ENCODE results near the gene USP9Y. TPM values are rescaled to one million over a fixed set of nuclear protein-coding genes. Genes with fewer than 3 reads are reported as not detected.
"Not testable (repeated sequence)": the region's sequence is repeated elsewhere in the genome, so short reads cannot be mapped to it uniquely, and the experiment has no call there.

Gene USP9Y
- 10.8 and 11.5 TPM in 2 replicates for total RNA-seq (2014; rRNA removed; shearing (Covaris generic))
- polyA plus RNA-seq (2014; cell fraction: nucleus; rRNA removed) = 12.6 and 24.8 TPM in 2 replicates

- no peak for DNase-seq (ENCODE audit: extremely low read depth, low read depth)
Measured at GRCh38 chrY:12701181-12701695, at the start of gene USP9Y. TSS of gene USP9Y (plus strand) at chrY:12701231. CDS start at chrY:12709448, 8,217 bp downstream.

GRCh38 chrY:12651621-12652036, 49.4 kb upstream of the USP9Y start:
- DNase-seq (ENCODE audit: extremely low read depth, low read depth) = peak; percentile 4

- peak; percentile 9 for DNase-seq (ENCODE audit: extremely low read depth, low read depth)
Measured at GRCh38 chrY:12661745-12662681, 39.0 kb upstream of the USP9Y start.

DNA sequence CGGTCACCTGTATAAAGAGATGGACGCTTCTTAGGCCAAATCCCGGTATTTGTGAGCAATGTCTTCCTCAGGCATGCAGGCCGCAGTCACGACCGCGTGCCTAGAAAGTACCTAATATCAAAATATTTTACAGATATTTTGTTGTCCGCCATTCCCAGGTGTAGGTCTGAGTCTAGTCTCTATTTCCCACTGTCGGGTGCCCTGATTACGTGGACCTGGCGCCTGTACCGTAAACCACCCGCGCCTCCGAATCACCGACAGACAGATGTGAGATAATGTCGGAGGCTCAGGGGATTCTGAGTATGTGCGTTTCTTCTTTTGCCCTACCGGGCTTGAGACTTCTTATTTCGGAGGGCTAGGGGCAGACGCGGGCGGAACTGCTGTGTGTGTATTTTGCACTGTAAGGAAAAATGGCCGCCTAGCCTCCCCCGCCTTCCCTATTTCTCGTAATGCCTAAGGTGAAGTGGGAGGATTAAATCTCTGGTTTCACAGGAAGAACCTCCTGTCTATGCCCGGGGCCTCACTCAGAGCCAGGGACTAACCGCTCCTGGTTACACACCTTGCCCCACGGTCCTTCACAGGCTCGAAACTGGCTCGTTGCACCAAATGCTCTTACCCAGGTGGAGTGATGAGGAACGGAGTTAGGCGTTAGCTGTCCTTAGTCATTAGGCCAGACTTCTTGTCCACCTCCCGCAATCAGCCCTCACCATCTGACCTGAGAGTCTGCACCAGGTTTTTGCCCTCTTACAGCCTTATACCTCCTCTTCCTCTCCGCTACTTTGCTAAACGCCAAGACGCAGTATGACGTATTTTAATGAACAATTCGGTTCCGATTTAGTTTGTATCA, 38.1 kb upstream of the USP9Y start:
- DNase-seq (ENCODE audit: extremely low read depth, low read depth) = peak; percentile 9

GRCh38 chrY:12663845-12664244, 37.2 kb upstream of the USP9Y start:
- not testable (repeated sequence) for DNase-seq (ENCODE audit: extremely low read depth, low read depth)

GRCh38 chrY:12678111-12678510, 22.9 kb upstream of the USP9Y start:
- DNase-seq (ENCODE audit: extremely low read depth, low read depth) = no peak

DNA sequence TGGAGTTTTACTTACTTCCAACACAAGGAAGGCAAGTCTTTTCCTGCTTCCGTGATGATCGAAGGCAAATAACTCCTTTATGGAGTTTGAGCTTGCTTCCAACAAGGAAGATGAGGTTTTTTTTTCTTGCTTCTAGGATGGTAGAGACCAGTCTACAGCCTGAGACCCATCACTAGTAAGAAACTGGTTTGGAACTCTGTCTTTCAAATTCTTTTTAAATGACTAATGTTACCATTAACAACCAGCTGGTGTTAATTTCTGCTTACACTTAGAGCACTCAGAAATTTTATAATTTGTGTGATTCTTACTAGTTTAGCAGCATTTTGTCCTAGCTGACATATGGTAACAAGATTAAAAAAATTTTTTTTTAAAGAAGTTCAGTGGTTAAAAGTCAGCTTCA, 19.5 kb upstream of the USP9Y start:
- no peak for DNase-seq (ENCODE audit: extremely low read depth, low read depth)

DNA sequence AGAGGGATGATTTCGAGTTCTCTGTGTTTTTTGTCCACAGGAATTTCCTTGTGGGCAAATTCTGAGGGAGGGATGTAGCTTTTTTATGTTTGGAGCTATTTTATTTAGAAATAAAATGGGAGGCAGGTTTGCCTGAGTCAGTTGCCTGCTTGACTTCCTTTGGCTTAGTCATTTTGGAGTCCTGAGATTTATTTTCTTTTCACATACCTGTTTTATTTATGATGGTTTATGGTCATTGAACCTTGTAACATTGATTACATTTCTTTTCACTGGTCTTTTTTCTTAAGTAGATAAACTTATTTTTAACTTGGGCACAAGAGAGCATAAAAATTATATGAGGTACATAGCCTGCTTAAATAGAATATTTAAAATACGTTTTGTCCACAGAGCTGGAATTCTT, 12.7 kb upstream of the USP9Y start:
- DNase-seq (ENCODE audit: extremely low read depth, low read depth) = no peak

DNA sequence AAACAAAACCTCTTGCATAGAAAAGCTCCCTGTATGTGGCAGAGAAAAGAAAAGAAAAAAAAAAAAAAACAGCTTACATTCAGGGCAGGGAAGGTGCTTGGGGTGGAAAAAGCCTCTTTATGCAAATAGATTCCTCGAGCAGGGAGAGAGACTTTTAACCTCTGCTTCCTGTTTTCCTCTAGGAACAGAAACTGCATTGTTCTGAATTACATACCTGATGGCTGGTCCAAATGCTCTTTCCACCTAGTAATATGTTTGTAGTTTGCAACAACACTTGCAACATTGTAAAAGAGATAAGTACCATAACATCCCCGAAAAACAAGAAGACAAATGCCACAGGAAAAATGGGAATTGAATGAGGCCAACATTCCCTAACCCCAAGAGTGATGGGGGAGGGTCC, 944 bp upstream of the USP9Y start:
- no peak for DNase-seq (ENCODE audit: extremely low read depth, low read depth)

- no peak for DNase-seq (ENCODE audit: extremely low read depth, low read depth)
Measured at GRCh38 chrY:12702174-12702573, 1.1 kb downstream of the USP9Y start.

DNA sequence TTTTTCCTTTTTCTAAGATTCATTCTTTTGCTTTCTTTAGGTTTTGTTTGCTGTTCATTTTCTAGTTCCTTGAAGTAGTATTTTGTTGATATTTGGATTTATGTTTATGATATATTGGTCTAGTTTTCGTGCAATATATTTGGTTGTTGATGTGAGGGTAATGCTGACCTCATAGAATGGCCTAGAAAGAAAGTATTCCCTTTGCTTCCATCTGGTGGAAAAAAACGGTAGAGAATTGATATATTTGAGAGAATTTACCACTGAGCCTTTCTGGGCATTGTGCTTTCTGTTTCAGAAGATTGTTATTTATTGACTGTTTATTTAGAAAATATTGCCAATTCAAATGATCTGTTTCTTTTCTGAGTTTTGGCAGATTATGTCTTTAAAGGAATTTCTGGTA, 9.4 kb downstream of the USP9Y start:
- no peak for DNase-seq (ENCODE audit: extremely low read depth, low read depth)

DNA sequence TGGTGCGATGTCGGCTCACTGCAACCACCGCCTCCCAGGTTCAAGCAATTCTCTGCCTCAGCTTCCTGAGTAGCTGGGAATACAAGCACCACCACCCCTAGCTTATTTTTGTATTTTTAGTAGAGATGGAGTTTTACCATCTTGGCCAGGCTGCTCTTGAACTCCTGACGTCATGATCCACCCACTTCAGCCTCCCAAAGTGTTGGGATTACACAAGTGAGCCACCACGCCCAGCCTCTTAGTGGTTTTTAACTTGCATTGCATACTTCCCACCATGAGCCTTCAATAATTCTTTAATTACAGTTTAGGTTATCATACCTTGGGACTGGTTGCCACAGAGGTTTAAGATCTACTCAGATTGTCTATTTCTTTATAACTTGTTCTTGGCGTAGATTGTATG, 14.3 kb downstream of the USP9Y start:
- no peak for DNase-seq (ENCODE audit: extremely low read depth, low read depth)

- DNase-seq (ENCODE audit: extremely low read depth, low read depth) = no peak
Measured at GRCh38 chrY:12729746-12730145, 28.7 kb downstream of the USP9Y start.

DNA sequence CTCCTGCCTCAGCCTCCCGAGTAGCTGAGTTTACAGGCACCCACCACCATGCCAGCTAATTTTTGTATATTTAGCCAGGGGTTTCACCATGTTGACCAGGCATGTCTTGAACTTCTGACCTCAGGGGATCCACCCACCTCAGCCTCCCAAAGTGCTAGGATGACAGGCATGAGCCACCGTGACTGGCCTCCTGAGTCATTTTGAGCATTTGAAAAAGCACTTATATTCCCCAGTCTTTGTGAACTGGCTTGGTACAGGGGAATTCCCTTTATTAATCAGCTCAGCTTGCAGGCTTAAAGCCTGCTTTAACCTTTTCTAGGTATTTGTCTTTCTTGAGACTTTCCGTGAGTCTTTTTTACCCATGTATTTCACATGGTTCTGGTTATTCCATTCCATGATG, 32.6 kb downstream of the USP9Y start:
- no peak for DNase-seq (ENCODE audit: extremely low read depth, low read depth)

GRCh38 chrY:12734051-12734450, 33.0 kb downstream of the USP9Y start:
- DNase-seq (ENCODE audit: extremely low read depth, low read depth) = no peak

DNA sequence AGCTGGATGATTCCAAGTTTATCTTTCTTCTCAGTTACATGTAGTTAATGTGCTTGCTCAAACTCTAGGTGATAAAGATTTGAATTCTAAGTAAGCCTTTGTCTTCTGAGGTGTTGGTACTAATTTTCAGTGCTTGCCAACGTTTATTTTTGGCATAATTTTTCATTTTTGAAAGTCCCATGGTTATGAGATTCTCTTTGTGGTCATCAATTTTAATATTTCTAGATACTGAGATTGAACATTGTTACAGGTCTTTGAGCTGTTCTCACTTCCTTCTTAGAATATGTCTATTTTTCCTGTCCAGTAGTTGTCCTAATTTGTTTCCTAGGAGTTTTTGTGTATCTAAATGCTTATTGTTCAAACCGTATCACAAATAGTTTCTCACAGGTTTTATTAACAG, 40.4 kb downstream of the USP9Y start:
- no peak for DNase-seq (ENCODE audit: extremely low read depth, low read depth)

GRCh38 chrY:12742725-12743124, 41.7 kb downstream of the USP9Y start:
- no peak for DNase-seq (ENCODE audit: extremely low read depth, low read depth)

GRCh38 chrY:12744091-12744490, 43.1 kb downstream of the USP9Y start:
- DNase-seq (ENCODE audit: extremely low read depth, low read depth) = no peak

GRCh38 chrY:12749293-12749692, 48.3 kb downstream of the USP9Y start:
- DNase-seq (ENCODE audit: extremely low read depth, low read depth) = no peak

DNA sequence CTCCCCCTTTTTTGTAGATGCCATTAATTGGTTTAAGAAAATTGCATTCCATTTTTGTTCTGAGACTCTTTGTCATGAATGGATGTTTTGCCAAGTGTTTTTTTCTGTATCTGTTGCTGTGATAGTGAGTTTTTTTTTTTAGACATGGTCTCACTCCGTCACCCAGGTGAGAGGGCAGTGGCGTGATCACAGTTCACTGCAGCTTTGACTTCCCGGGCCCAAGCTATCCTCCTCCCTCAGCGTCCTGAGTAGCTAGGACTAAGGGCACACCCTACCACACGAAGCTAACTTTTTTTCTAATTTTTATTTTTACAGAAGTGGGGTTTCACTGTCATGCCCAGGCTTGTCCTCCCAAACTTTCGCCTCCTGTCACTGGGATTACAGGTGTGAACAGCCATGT, 51.8 kb downstream of the USP9Y start:
- DNase-seq (ENCODE audit: extremely low read depth, low read depth) = no peak

DNA sequence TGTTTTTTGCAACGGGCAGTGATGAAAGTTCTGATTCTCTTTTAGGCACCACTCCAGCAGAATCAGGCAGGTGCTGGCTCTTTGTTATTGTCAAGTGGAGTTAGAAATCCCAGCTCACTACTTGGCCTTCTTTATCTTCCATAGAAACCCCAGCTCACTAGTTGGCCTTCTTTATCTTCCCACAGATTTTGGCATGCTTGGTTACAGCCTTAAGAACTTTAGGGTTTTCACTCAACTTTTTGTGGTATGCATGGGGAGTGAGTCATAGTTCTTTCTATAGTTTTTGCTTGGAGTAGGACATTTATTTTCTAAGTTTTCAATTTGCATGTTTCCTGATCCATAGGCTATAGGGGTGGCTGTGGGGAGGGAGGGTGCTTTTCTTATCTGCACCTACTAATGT, 55.0 kb downstream of the USP9Y start:
- no peak for DNase-seq (ENCODE audit: extremely low read depth, low read depth)
